Adipose tissue (tissue), 3 donors: ENCODE measurements around the gene P2RX2. TPM values are rescaled to one million over a fixed set of nuclear protein-coding genes. Genes with fewer than 3 reads are reported as not detected.

Experiments
- H3K27ac ChIP-seq: one replicate; pipeline ENCODE4 v1.5.1; 2013; ENCODE audit warnings: low read depth, low read length
- WGBS, 3 donors: extraction: QIAGEN DNeasy Blood & Tissue Kit; methylation state at CpG; one replicate each; pipeline ENCODE4 v1.1.7; 2013; 5-methylcytosine and 5-hydroxymethylcytosine counted together
- polyA plus RNA-seq, 3 donors: library from polyadenylated mRNA; stranded (reverse); fragments of 200-250 nt; gene quantifications; one replicate each; pipeline ENCODE4 v1.2.3, GENCODE V29; 2013
- donor health status: healthy with polysubstance abuse.
- donor health status: Bipolar disorder and iron deficiency.
- donor health status: healthy.

Gene P2RX2
- 1 to 10 TPM in 1 of 3 donors, under 1 TPM in 2; 0.37 to 1.5 (median 0.38) TPM for polyA plus RNA-seq

GRCh38 chr12:132618683-132619043, at the start of gene P2RX2:
Gene P2RX2, plus strand, starts transcription at chr12:132618776. Its CDS starts 41 bp downstream, at chr12:132618817.
- H3K27ac ChIP-seq, result no peak within 1 kb of the TSS
- 2 to 5% (median 3%) methylated on average over 24 to 49 of the region's 49 CpGs for WGBS, 3 donors

- no peak overlapping the region for H3K27ac ChIP-seq
- WGBS, 3 donors, result 81 to 95% (median 86%) methylated on average over 15 to 17 of the region's 17 CpGs
Measured at GRCh38 chr12:132568826-132569480, 49.6 kb upstream of the P2RX2 start.

DNA sequence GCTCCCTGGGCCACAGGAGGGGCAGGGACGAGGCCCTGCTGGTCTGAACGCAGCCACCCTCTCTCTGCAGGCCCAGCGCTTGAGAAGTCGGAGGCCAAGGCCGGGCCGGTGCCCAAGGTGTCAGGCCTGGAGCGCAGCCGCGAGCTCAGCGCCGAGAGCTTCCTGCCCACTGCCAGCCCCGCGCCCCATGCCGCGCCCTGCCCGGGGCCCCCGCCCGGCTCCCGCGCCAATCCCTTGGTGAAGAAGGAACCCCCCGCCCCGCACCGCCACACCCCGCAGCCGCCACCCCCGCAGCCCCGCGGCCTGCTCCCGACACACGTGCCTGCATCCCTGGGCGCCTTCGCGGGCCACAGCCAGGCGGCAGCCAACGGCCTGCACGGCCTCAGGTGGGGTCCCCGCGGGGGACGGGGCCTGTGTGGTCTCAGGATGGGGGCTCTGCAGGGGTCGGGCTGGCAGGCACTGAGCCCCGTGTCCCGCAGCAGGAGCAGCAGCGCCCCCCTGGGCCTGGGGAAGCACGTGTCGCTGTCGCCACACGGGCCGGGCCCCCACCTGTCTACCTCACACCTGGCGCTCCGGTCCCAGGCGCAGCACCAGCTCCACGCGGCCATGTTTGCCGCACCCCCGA, 48.6 kb upstream of the P2RX2 start:
- no peak overlapping the region for H3K27ac ChIP-seq
- WGBS, 3 donors, result 96 to 98% (median 97%) methylated on average over 39 to 55 of the region's 55 CpGs

- 96 to 97% (median 96%) methylated on average over 22 to 26 of the region's 26 CpGs for WGBS, 3 donors
- no peak overlapping the region for H3K27ac ChIP-seq
Measured at GRCh38 chr12:132570635-132571034, 47.9 kb upstream of the P2RX2 start.

DNA sequence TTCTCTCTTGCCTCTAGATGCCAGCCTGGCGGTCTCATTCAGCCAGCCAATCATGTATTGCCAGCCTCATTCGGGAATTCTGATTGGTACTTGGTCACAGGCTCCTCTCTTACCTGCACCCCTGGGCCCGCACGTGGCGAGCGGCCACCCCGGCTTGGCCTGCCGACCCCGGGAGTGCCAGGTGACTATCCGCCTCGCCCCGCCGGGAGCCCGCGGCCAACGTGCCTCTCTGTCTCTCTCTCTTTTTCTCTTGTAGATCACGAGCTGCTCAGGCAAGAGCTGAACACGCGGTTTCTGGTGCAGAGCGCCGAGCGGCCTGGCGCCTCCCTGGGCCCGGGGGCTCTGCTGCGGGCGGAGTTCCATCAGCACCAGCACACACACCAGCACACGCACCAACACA, 47.5 kb upstream of the P2RX2 start:
- 95 to 97% (median 96%) methylated on average over 25 to 27 of the region's 27 CpGs for WGBS, 3 donors
- H3K27ac ChIP-seq, result no peak overlapping the region

GRCh38 chr12:132571598-132571997, 47.0 kb upstream of the P2RX2 start:
- no peak overlapping the region for H3K27ac ChIP-seq
- WGBS, 3 donors, result 83 to 94% (median 92%) methylated on average over 10 to 20 of the region's 20 CpGs

GRCh38 chr12:132572106-132572505, 46.5 kb upstream of the P2RX2 start:
- H3K27ac ChIP-seq, result no peak overlapping the region
- 79 to 88% (median 83%) methylated on average over 25 to 26 of the region's 26 CpGs for WGBS, 3 donors

GRCh38 chr12:132572801-132573760, 45.5 kb upstream of the P2RX2 start:
- 89 to 93% (median 91%) methylated on average over 33 to 36 of the region's 36 CpGs for WGBS, 3 donors
- H3K27ac ChIP-seq, result no peak overlapping the region

DNA sequence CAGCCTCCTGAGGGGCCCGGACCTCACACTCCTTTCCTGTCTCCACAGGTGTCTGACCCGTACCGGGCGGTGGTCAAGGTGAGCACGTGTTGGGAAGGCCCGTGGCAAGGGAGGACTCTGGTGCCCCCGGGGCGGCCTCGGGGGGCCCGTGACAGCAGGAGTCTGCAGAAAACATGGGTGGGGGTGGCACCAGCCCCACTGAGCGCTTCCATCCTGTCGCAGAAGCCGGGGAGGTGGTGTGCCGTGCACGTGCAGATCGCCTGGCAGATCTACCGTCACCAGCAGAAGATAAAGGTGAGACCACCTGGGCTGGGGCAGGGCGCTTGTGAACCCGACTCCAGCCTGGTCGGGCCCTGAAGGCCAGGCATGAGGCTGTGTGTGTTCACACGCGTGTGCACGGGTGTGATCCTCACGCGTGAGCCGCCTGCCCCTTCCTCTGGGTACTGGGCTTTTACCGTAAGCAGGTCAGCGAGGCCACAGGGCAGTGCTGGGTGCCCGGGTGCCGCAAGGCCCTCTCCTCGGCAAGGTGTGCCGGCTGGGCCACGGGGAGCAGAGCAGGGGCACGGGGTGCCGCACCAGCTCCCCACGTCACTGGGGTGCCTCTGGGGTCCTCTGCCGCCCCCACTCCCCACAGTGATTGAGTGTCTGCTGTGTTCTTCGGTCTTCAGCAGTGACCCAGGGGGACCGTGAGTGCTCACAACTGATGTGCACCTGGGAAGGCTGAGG, 44.1 kb upstream of the P2RX2 start:
- no peak overlapping the region for H3K27ac ChIP-seq
- WGBS, 3 donors, result 96 to 97% (median 96%) methylated on average over 38 to 39 of the region's 39 CpGs

DNA sequence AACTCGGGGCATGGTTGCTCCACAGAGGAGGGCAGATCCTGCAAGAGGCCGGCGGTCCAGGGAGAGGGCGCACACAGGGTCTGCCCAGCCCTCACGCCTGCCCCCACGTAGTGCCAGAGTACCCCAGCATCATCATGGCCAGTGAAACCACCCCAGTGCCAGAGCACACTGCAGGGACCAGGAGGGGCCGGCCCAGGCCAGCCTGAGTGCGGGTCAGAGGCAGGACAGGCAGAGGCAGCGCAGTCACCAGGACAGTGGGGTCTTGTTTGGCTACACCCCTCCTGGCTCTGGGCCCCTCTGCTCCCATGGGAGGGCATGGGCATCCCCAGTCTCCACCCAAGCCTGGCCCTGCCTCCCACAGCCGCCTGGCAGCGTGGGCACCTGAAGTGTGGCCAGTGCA, 42.9 kb upstream of the P2RX2 start:
- H3K27ac ChIP-seq, result no peak overlapping the region
- 96 to 99% (median 98%) methylated on average over 11 of the region's 11 CpGs for WGBS, 3 donors

- H3K27ac ChIP-seq, result no peak overlapping the region
- 94 to 97% (median 96%) methylated on average over 11 to 12 of the region's 12 CpGs for WGBS, 3 donors
Measured at GRCh38 chr12:132576701-132577100, 41.9 kb upstream of the P2RX2 start.

GRCh38 chr12:132577191-132577920, 41.2 kb upstream of the P2RX2 start:
- H3K27ac ChIP-seq, result no peak overlapping the region
- 83 to 87% (median 85%) methylated on average over 19 to 22 of the region's 22 CpGs for WGBS, 3 donors

DNA sequence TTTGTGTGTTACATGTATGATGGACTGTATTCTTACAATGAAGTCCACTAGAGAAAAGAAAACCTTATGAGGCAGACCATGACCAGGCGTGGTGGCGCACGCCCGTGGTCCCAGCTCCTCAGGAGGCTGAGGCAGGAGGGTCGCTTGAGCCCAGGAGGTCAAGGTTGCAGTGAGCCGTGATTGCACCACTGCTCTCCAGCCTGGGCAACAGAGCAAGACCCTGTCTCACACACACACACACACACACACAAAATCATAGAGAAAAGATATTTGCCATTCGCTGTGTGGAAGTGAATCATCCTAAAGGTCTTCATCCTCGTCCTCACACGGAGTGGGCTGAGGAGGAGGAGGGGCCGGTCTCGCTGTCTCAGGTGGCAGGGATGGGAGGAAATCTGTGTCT, 40.5 kb upstream of the P2RX2 start:
- no peak overlapping the region for H3K27ac ChIP-seq
- 85 to 95% (median 92%) methylated on average over 11 of the region's 11 CpGs for WGBS, 3 donors

GRCh38 chr12:132578826-132579225, 39.8 kb upstream of the P2RX2 start:
- no peak overlapping the region for H3K27ac ChIP-seq
- 81 to 92% (median 86%) methylated on average over 11 of the region's 11 CpGs for WGBS, 3 donors

GRCh38 chr12:132579744-132580143, 38.8 kb upstream of the P2RX2 start:
- 71 to 86% (median 83%) methylated on average over 12 of the region's 12 CpGs for WGBS, 3 donors

DNA sequence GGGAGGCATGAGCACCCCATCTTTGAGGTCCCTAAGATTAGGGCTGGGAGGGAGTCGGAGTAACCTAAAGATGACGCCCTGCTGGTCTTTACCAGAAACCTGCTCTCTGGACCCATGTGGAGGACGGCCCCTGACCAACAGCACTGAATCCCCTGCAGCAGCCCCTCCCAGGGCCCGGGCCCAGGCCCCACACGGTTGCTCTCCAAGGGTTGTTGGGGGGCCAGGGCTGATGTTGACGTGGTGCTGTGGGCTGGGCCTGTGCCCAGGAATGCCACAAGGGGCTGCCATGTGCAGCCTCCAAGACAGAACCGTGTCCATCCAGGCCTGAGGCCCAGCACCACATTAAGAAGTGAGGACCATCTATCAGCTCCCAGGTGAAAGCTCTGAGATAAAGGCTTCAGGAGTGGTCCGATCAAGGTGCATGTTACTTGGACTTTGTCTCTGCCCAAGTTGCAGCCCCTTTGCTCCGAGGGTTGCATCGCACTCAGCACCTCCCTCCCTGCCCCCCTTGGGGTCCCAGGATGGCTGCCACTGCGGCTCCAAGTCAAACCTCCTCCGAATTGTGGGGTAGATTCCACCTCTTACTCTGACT, 37.8 kb upstream of the P2RX2 start:
- 90 to 96% (median 94%) methylated on average over 12 of the region's 12 CpGs for WGBS, 3 donors

More at GRCh38 chr12:132579744-132580143, 38.8 kb upstream of the P2RX2 start:
- H3K27ac ChIP-seq, result no peak overlapping the region

GRCh38 chr12:132581348-132582057, 37.1 kb upstream of the P2RX2 start:
- WGBS, 3 donors, result 74 to 86% (median 77%) methylated on average over 14 to 17 of the region's 17 CpGs
- H3K27ac ChIP-seq, result no peak overlapping the region

More for the DNA sequence above, 37.8 kb upstream of the P2RX2 start:
- H3K27ac ChIP-seq, result no peak overlapping the region
